Amygdala (tissue), 56 donors: ENCODE results near the gene DICER1.

ENCODE experiments used
- DNase-seq, 56 donors: peaks; one replicate each; lab custom pipeline; 2025; lab: John Stamatoyannopoulos, UW

The DICER1 gene

GRCh38 chr14:95128140-95128539 lies 29.2 kb downstream of the DICER1 start:
- DNase-seq, result no peak

DNA sequence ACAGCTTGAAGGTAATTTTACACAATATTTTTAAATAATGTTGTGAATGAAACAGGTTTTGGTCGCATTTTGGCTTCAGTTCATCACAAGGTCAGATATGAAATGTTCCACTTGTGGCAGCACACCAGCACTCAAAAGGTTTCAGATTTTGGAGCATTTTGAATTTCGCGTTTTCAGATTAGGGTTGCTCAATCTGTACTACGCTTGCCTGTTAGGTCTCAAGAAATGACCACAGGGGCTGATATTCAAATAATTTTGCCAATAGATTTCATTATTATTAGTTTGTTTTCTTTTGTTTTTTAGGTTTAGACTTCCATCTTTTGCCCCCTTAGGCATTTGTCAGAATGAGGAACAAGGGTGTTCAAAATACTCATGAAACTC lies 29.8 kb downstream of the DICER1 start:
- no peak for DNase-seq

GRCh38 chr14:95126906-95127530 lies 30.3 kb downstream of the DICER1 start:
- DNase-seq, result no peak

- DNase-seq, result no peak
Observed at GRCh38 chr14:95125915-95126314, 31.4 kb downstream of the DICER1 start.

- no peak for DNase-seq
Observed at GRCh38 chr14:95125221-95125620, 32.1 kb downstream of the DICER1 start.

GRCh38 chr14:95123891-95124579 lies 33.3 kb downstream of the DICER1 start:
- peak in 2 of 56 donors; percentile 33 to 36 for DNase-seq

- DNase-seq, result no peak
Observed at GRCh38 chr14:95122621-95122945, 34.7 kb downstream of the DICER1 start.

DNA sequence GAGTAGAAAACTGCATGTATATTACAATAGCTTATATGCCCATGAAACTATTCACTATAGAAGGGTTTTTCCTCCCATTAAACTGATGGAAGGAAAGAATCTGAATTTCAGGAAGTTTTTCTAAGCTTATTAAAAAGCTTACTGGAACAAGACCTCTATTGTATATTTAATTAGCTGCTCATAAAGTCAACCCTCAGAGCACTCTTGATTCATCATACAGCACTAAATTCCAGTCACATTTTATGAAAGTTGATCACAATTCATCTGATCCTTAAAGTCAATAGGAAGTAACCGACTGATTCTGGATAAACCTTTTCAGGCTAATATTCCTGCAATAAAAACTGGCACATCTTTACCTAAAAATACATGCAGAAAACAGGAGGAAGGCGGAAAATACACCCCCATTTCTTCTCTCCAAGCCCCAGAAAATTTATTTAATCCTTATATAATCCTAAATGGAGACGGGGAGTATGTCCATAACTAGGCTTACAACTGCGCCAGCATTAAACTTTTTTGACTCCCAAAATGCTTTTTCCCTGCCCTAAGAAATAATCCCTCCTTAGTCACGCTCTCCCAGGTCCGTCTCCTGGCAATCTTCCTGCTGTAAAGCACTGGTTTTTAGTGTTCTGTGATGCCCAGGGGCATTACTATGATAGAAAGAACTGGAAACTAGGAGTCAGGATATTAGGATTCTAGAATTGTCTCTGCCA lies 35.3 kb downstream of the DICER1 start:
- DNase-seq, result no peak

GRCh38 chr14:95119336-95119735 lies 38.0 kb downstream of the DICER1 start:
- peak in 21 of 56 donors; percentile 8 to 83 (median 57) for DNase-seq

DNA sequence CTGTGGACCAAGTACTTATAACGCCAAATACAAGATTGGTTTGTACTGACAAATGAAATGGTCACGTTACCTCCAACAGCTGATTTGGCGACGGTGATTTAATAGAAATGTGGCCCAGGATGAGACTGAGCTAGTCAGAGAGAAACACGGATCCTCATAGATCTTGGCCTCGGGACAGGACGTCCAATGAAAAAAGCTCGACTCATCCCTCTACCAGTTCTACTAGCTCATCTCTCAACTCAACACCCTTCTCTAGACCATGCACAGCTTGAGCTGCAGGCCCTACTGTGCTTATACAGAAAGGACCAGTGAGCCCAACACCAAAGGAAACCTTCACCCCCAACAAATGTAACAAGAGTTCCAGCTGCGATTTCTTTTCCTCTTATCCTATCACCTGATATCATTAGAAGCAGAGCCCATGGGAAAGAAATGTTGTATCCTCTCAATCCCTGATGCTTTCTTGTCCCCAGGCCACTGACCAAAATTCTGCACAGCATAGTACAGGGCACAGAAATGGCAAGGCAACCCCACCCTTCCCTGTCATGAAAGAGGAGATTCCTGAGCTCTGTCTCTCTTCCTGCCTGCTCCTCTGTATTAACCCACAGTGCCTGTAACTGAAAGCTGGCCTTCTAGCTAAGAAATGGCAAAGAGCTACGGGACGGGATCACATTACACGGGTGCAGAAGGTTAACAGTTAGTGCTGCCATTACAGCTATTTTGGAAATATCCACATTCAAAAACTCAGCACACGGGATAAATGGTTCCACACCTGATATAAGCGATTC lies 39.2 kb downstream of the DICER1 start:
- DNase-seq, result no peak

GRCh38 chr14:95113476-95113875 lies 43.9 kb downstream of the DICER1 start:
- DNase-seq, result peak in 3 of 56 donors; percentile 30 to 32 (median 31)

GRCh38 chr14:95111507-95112164 lies 45.7 kb downstream of the DICER1 start:
- DNase-seq, result no peak

- no peak for DNase-seq
Observed at GRCh38 chr14:95110178-95110577, 47.2 kb downstream of the DICER1 start.

- DNase-seq, result no peak
Observed at GRCh38 chr14:95107711-95108110, 49.6 kb downstream of the DICER1 start.

- no peak for DNase-seq
Observed at GRCh38 chr14:95106971-95107370, 50.4 kb downstream of the DICER1 start.

DNA sequence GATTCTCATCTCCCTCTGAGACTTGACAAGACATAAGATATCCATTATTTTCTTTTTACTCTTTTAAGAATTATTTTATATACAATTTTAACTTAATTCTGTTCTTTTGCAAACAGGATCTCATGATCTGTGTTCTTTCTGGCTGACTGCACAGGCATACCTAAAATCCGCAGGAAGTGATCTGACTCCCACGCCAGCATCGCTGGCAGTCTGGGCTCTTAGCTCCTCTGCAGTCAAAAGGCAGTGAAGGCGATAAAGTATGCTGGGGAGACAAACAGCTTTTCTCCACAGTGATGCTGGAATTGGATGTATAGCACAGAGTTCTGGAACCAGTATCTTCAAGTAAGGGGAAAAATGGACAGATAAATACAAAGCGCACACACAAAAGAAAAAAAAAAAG lies 52.4 kb downstream of the DICER1 start:
- no peak for DNase-seq

DNA sequence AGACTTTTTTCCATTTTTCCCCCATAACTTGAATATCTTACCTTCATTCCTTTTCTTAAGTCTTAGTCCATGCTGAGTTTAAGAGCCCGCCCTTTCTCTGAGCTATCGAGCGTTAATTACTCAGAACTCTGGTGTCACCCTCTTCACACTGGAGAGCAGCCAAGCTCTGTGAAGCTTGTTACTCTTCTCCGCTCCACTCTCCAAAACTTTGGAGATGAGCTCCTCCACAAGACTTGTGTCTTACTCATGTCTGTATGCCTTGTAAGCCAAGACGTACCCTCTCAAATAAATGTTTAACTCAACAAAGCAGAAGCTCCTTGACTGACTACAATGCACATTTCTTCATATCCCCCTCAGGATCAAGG lies 54.7 kb downstream of the DICER1 start:
- no peak for DNase-seq

DNA sequence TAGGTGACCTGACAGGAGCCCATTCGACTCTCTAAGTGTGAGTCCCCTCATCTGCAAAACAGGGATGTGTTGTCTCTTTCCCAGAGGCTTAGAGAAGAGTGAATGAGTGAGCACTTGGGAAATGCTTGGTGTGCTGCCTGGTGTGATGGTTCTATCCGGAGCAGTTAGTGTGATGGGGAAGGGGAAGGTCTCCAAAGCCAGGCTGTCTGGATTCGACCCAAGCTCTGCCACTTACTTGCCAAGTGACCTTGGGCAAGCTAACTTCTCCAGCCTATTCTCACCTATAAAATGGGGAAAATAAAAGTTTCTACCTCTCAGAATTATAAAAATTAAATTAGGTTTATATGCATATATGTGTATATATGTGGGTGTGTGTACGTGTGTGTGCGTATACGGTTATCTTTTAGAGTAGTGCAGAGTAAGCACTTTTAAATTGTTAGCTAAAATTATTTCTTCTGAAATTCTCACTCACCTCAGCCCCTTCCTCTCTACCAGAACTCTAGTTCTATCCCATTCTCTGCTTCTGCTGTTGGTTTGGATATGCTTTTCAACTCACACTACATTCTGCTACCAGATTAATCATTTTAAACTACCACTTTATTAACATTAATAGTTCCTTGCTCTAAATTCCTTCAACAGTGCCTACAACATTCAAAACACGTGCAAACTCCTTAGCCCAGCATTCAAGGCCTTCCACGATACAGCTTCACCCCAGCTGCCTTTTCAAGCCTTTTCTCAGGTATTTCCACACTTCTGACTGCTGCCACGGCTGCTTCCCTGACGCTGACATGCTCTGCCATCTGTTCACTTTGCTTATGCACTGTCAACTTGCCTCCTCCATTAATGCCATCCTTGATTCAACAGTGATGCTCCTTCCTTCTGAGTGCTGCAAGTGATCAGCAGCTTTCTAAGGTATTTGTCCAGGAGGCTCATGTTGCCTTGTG lies 55.3 kb downstream of the DICER1 start:
- no peak for DNase-seq

GRCh38 chr14:95098984-95099599 lies 58.2 kb downstream of the DICER1 start:
- DNase-seq, result peak in 18 of 56 donors; percentile 11 to 73 (median 44)
